Trophoblast cell (in vitro differentiated cells and primary cell): Measurements from ENCODE around the gene ACAP3. TPM values are rescaled to one million over a fixed set of nuclear protein-coding genes. Genes with fewer than 3 reads are reported as not detected.
A peak's percentile ranks its signal among the peaks of the same experiment; 100 is the strongest.

Experiments
- DNase-seq, 2 donors: peaks; one replicate each; pipeline ENCODE4 v3.0.0-alpha.2; 2016
- H2AFZ ChIP-seq: 2 replicates; pipeline ENCODE4 v1.6.1; 2013; ENCODE audit warnings: low read length, moderate library complexity, mild to moderate bottlenecking; ENCODE audit not compliant: insufficient read depth, poor library complexity
- H2AK5ac ChIP-seq: 2 replicates; pipeline ENCODE4 v1.6.1; 2013; ENCODE audit warnings: mild to moderate bottlenecking, low read length
- H2BK120ac ChIP-seq: 2 replicates; pipeline ENCODE4 v1.6.1; 2013; ENCODE audit warnings: low read length, mild to moderate bottlenecking, moderate library complexity; ENCODE audit not compliant: insufficient read depth, poor library complexity
- H2BK12ac ChIP-seq: 2 replicates; pipeline ENCODE4 v1.6.1; 2013; ENCODE audit warnings: mild to moderate bottlenecking, low read length, moderate library complexity
- H2BK5ac ChIP-seq: 2 replicates; pipeline ENCODE4 v1.6.1; 2013; ENCODE audit warnings: low read length, low read depth, moderate library complexity, mild to moderate bottlenecking; ENCODE audit not compliant: poor library complexity
- H3K14ac ChIP-seq: 2 replicates; pipeline ENCODE4 v1.6.1; 2013; ENCODE audit warnings: mild to moderate bottlenecking, low read length
- H3K18ac ChIP-seq: 2 replicates; pipeline ENCODE4 v1.6.1; 2013; ENCODE audit warnings: mild to moderate bottlenecking, low read length
- H3K23ac ChIP-seq: 2 replicates; pipeline ENCODE4 v1.6.1; 2013; ENCODE audit warnings: low read length
- H3K27ac ChIP-seq: 2 replicates; pipeline ENCODE4 v1.5.1; 2013; ENCODE audit warnings: low read depth, mild to moderate bottlenecking, inconsistent platforms, low read length, moderate library complexity
- H3K27me3 ChIP-seq: 2 replicates; pipeline ENCODE4 v1.6.1; 2013; ENCODE audit warnings: inconsistent platforms, mild to moderate bottlenecking, low read length, moderate library complexity; ENCODE audit not compliant: insufficient read depth
- H3K36me3 ChIP-seq, 2 experiments: 1 replicate in 1 of 2; 2 replicates in 1 of 2; pipeline ENCODE4 v1.6.1; 2013; ENCODE audit warnings: low read length in 2 of 2, mild to moderate bottlenecking in 2 of 2, moderate library complexity in 1 of 2; ENCODE audit not compliant: insufficient read depth in 2 of 2, control insufficient read depth in 1 of 2
- H3K4ac ChIP-seq: 2 replicates; pipeline ENCODE4 v1.6.1; 2013; ENCODE audit warnings: low read depth, mild to moderate bottlenecking, low read length, moderate library complexity
- H3K4me1 ChIP-seq, 2 experiments: 1 replicate in 1 of 2; 2 replicates in 1 of 2; pipeline ENCODE4 v1.6.1; 2013; ENCODE audit warnings: low read length in 2 of 2, mild to moderate bottlenecking in 2 of 2, moderate library complexity in 1 of 2; ENCODE audit not compliant: insufficient read depth in 2 of 2, control insufficient read depth in 1 of 2
- H3K4me2 ChIP-seq: 2 replicates; pipeline ENCODE4 v1.6.1; 2013; ENCODE audit warnings: inconsistent platforms, mild to moderate bottlenecking, low read length, moderate library complexity
- H3K4me3 ChIP-seq: 2 replicates; pipeline ENCODE4 v1.5.1; 2013; ENCODE audit warnings: mild to moderate bottlenecking, low read depth, low read length, inconsistent platforms
- H3K79me1 ChIP-seq: one replicate; pipeline ENCODE4 v1.6.1; 2013; ENCODE audit warnings: low read length
- H3K79me2 ChIP-seq: 2 replicates; pipeline ENCODE4 v1.6.1; 2013; ENCODE audit warnings: low read length, mild to moderate bottlenecking; ENCODE audit not compliant: control insufficient read depth, insufficient read depth, poor library complexity
- H3K9ac ChIP-seq: 2 replicates; pipeline ENCODE4 v1.6.1; 2013; ENCODE audit warnings: mild to moderate bottlenecking, low read length
- H3K9me3 ChIP-seq: 2 replicates; pipeline ENCODE4 v1.6.1; 2013; ENCODE audit warnings: low read depth, mild to moderate bottlenecking, control low read depth, inconsistent platforms, low read length; ENCODE audit not compliant: insufficient read depth
- H4K12ac ChIP-seq: 2 replicates; pipeline ENCODE4 v1.6.1; 2013; ENCODE audit warnings: low read depth, mild to moderate bottlenecking, low read length, moderate library complexity
- H4K8ac ChIP-seq: 2 replicates; pipeline ENCODE4 v1.6.1; 2013; ENCODE audit warnings: low read depth, mild to moderate bottlenecking, low read length, moderate library complexity
- H4K91ac ChIP-seq: one replicate; pipeline ENCODE4 v1.6.1; 2013; ENCODE audit warnings: low read depth, mild to moderate bottlenecking, low read length, moderate library complexity
- WGBS: extraction: QIAGEN DNeasy Blood & Tissue Kit; methylation state at CpG from one replicate; pipeline ENCODE4 v1.1.7; 2013; ENCODE audit warnings: missing lambda C conversion rate; ENCODE audit not compliant: insufficient read length, insufficient coverage; ENCODE audit errors: extremely low coverage; 5-methylcytosine and 5-hydroxymethylcytosine counted together
- polyA plus RNA-seq: library from polyadenylated mRNA; stranded (reverse); fragments of 200-250 nt; gene quantifications from 2 replicates; pipeline ENCODE4 v1.2.3, GENCODE V29; 2013

The ACAP3 gene
- polyA plus RNA-seq: 29.9 and 32.2 TPM in 2 replicates

GRCh38 chr1:1307923-1308755 lies at the start of gene ACAP3, which contains the start of gene PUSL1:
ACAP3 (minus strand) TSS chr1:1307930; CDS start chr1:1307815, 115 bp downstream.
PUSL1 (plus strand) TSS chr1:1308597; CDS start chr1:1308644, 47 bp downstream.
- H3K27me3 ChIP-seq: no peaks in the 10 kb centered on the region
- H2AFZ ChIP-seq: peak within 1 kb of the TSS; percentile 70
- H3K27ac ChIP-seq: peak within 1 kb of the TSS; percentile 94
- peak within 1 kb of the TSS; percentile 85 for H2BK5ac ChIP-seq
- no peak within 1 kb of the TSS for H3K23ac ChIP-seq
- H3K18ac ChIP-seq: peak within 1 kb of the TSS; percentile 92
- peak within 1 kb of the TSS; percentile 97 for H4K91ac ChIP-seq
- H2AK5ac ChIP-seq: peak within 1 kb of the TSS; percentile 73
- peak within 1 kb of the TSS; percentile 2 for H2BK12ac ChIP-seq
- peaks cover 36 to 37% of the 10 kb centered on the region in 2 experiments for H3K36me3 ChIP-seq
- H3K4ac ChIP-seq: peak within 1 kb of the TSS; percentile 70
- no CpG with 5 or more reads among the region's 131 CpGs for WGBS
- H2BK120ac ChIP-seq: peak within 1 kb of the TSS; percentile 86
- H4K8ac ChIP-seq: peak within 1 kb of the TSS; percentile 80
- H3K4me2 ChIP-seq: peak within 1 kb of the TSS; percentile 91
- no peaks in the 10 kb centered on the region for H3K9me3 ChIP-seq
- H3K4me3 ChIP-seq: peak within 1 kb of the TSS; percentile 92
- H3K4me1 ChIP-seq: peaks cover 43 to 48% of the 10 kb centered on the region in 2 experiments
- H3K9ac ChIP-seq: peak within 1 kb of the TSS; percentile 88
- peak; percentile 82 to 92 for DNase-seq
- peak within 1 kb of the TSS; percentile 93 for H3K14ac ChIP-seq
- H4K12ac ChIP-seq: peak within 1 kb of the TSS; percentile 88
- peaks cover 26% of the 10 kb centered on the region for H3K79me2 ChIP-seq
- H3K79me1 ChIP-seq: peaks cover 28% of the 10 kb centered on the region

GRCh38 chr1:1356796-1357401 lies 49.2 kb upstream of the ACAP3 start:
- WGBS: no CpG with 5 or more reads among the region's 26 CpGs
- H3K14ac ChIP-seq: peak overlapping the region; percentile 37
- H3K36me3 ChIP-seq: peaks cover 30% of the 10 kb centered on the region in 2 experiments
- H3K4me1 ChIP-seq: peaks cover 47 to 49% of the 10 kb centered on the region in 2 experiments
- peak overlapping the region; percentile 29 for H4K91ac ChIP-seq
- peaks cover 24% of the 10 kb centered on the region for H3K79me2 ChIP-seq
- peak overlapping the region; percentile 61 for H3K4me2 ChIP-seq
- H3K27me3 ChIP-seq: peaks cover 9% of the 10 kb centered on the region
- H3K27ac ChIP-seq: no peak overlapping the region
- no peak overlapping the region for H2BK12ac ChIP-seq
- H4K12ac ChIP-seq: no peak overlapping the region
- H3K18ac ChIP-seq: peak overlapping the region; percentile 62
- peak overlapping the region; percentile 24 for H2BK5ac ChIP-seq
- H3K4me3 ChIP-seq: peak overlapping the region; percentile 64
- no peak overlapping the region for H3K9ac ChIP-seq
- H3K79me1 ChIP-seq: peaks cover 45% of the 10 kb centered on the region
- peak overlapping the region; percentile 63 for H3K4ac ChIP-seq
- H2BK120ac ChIP-seq: peak overlapping the region; percentile 35
- no peak overlapping the region for H2AFZ ChIP-seq
- H4K8ac ChIP-seq: no peak overlapping the region
- no peaks in the 10 kb centered on the region for H3K9me3 ChIP-seq
- peak overlapping the region; percentile 79 for H2AK5ac ChIP-seq
- no peak for DNase-seq
- H3K23ac ChIP-seq: no peak overlapping the region

- H2BK5ac ChIP-seq: no peak overlapping the region
- no peak overlapping the region for H2BK120ac ChIP-seq
- H3K23ac ChIP-seq: no peak overlapping the region
- H3K9ac ChIP-seq: no peak overlapping the region
- no peak overlapping the region for H2BK12ac ChIP-seq
- no peak overlapping the region for H4K91ac ChIP-seq
- no peak overlapping the region for H2AFZ ChIP-seq
- no peak overlapping the region for H3K14ac ChIP-seq
- DNase-seq: no peak
- peaks cover 9% of the 10 kb centered on the region for H3K27me3 ChIP-seq
- H3K9me3 ChIP-seq: no peaks in the 10 kb centered on the region
- no peak overlapping the region for H3K18ac ChIP-seq
- peaks cover 24% of the 10 kb centered on the region for H3K79me2 ChIP-seq
- WGBS: no CpG with 5 or more reads among the region's 8 CpGs
- H3K27ac ChIP-seq: no peak overlapping the region
- H3K4ac ChIP-seq: no peak overlapping the region
- no peak overlapping the region for H3K4me3 ChIP-seq
- H3K4me2 ChIP-seq: peak overlapping the region; percentile 61
- no peak overlapping the region for H4K12ac ChIP-seq
- H3K36me3 ChIP-seq: peaks cover 30 to 31% of the 10 kb centered on the region in 2 experiments
- H3K79me1 ChIP-seq: peaks cover 43% of the 10 kb centered on the region
- H3K4me1 ChIP-seq: peaks cover 44 to 52% of the 10 kb centered on the region in 2 experiments
- no peak overlapping the region for H4K8ac ChIP-seq
- H2AK5ac ChIP-seq: no peak overlapping the region
Measured at GRCh38 chr1:1356166-1356795, 48.6 kb upstream of the ACAP3 start.

- H2AK5ac ChIP-seq: no peak overlapping the region
- no peak overlapping the region for H3K14ac ChIP-seq
- H3K4me1 ChIP-seq: peaks cover 38 to 45% of the 10 kb centered on the region in 2 experiments
- no peak overlapping the region for H3K23ac ChIP-seq
- DNase-seq: peak; percentile 51 to 57
- H3K27me3 ChIP-seq: peaks cover 9% of the 10 kb centered on the region
- no CpG with 5 or more reads among the region's 52 CpGs for WGBS
- no peak overlapping the region for H3K27ac ChIP-seq
- H4K12ac ChIP-seq: no peak overlapping the region
- peaks cover 35% of the 10 kb centered on the region for H3K79me1 ChIP-seq
- H3K36me3 ChIP-seq: peaks cover 30 to 31% of the 10 kb centered on the region in 2 experiments
- H3K4ac ChIP-seq: no peak overlapping the region
- no peak overlapping the region for H3K9ac ChIP-seq
- peaks cover 21% of the 10 kb centered on the region for H3K79me2 ChIP-seq
- H2AFZ ChIP-seq: no peak overlapping the region
- H3K9me3 ChIP-seq: no peaks in the 10 kb centered on the region
- no peak overlapping the region for H2BK5ac ChIP-seq
- no peak overlapping the region for H2BK120ac ChIP-seq
- no peak overlapping the region for H4K8ac ChIP-seq
- H4K91ac ChIP-seq: no peak overlapping the region
- H3K4me2 ChIP-seq: peak overlapping the region; percentile 41
- H3K18ac ChIP-seq: peak overlapping the region; percentile 64
- no peak overlapping the region for H2BK12ac ChIP-seq
- no peak overlapping the region for H3K4me3 ChIP-seq
Measured at GRCh38 chr1:1355416-1355815, 47.7 kb upstream of the ACAP3 start.
